NCI-H187 (cell line): Measurements from ENCODE around the gene TFAP2C.
"Not testable (repeated sequence)": the region's sequence is repeated elsewhere in the genome, so short reads cannot be mapped to it uniquely, and the experiment has no call there.

Source experiments
- DNase-seq, 2 experiments: peaks; one replicate each; lab custom pipeline; 2025; lab: John Stamatoyannopoulos, UW

Gene TFAP2C

DNA sequence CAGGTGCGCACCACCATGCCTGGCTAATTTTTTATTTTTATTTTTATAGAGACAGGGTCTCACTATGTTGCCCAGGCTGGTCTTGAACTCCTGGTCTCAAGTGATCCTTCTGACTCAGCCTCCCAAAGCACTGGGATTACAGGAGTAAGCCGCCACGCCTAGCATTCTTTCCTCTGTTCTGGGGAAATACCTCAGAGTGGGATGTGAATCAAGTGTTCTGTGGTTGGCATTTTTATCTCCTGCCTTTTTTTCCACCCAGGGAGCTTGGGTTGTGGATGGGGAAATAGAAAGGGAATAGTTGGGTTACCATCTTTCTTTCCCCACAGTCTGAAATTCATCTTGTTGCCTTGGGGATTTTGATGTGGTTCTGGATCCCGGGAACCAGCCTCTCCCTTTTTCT lies 24.1 kb downstream of the TFAP2C start:
- no peak for DNase-seq

DNA sequence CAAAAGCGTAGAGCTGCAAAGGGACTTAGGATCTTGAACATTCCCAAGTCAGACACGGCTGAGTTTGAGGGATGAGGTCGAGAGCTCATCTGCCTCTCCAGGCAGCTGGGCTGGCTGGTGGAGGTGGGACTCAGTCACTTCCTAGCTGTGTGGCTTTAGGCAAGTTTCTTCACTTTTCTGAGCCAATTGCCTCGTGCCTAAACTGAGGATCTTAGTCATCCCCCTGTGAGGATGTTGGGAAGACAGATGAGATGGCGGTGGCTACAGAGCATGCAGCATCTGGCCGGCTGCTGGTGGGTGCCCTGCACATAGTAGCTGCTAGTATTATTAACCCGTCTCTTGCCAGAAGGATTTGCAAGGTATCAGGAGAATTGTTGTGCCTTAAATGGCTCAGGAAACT lies 27.5 kb downstream of the TFAP2C start:
- DNase-seq: no peak

DNA sequence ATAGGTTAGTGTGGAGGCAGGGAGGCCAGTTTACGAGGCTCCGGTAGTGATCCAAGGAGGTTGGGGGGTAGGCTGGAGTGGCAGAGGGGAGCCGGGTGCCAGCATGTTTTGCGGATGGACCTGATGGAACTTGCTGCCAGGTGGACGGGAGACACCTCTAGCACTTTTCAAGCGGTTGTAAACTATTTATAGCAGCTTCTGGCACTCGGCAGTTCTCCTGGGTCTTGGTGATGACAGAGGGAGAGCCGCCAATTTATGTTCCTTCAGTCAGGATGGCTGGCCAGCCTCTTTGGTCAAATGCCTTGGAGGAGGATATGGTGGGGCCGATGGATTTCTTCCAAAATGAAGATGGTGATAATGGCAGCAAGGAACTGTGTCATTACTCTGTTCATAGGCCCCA lies 28.8 kb downstream of the TFAP2C start:
- no peak for DNase-seq

DNA sequence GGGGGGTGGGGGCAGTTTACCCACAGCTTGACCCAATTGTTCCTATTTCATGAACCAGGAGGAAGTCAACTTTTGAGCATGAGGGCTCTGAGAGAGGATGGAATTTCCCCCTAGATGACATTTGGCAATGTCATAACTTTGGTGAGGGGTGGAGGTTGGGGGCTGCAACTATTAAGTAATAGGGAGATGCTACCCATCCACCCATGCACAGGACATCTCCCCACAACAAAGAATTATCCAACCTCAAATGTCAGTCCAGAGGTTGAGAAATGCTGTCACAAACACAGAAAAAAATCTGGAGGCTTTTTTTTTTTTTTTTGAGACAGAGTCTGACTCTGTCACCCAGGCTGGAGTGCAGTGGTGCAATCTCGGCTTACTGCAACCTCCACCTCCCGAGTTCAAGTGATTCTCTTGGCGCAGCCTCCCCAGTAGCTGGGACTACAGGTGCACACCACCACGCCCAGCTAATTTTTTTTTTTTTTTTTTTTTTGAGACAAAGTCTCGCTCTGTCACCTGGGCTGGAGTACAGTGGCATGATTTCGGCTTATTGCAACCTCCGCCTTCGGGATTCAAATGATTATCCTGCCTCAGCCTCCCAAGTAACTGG lies 29.3 kb downstream of the TFAP2C start:
- DNase-seq: not testable (repeated sequence)

DNA sequence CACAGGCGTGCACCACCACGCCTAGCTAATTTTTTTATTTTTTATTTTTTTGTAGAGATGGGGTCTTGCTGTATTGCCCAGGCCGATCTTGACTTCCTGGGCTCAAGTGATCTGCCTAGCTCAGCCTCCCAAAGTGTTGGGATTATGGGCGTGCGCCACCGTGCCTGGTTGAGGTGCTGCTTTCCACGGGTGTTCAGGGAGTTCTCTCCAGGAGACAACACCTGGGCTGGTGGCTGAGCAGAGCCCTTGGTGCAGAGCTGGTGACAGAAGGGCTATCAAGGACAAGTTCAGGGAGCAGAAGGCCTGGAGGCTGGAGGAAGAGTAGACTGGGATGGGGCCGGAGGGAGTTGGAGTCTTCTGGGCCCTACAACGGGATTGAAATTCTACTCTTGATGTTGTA lies 34.6 kb downstream of the TFAP2C start:
- no peak for DNase-seq

DNA sequence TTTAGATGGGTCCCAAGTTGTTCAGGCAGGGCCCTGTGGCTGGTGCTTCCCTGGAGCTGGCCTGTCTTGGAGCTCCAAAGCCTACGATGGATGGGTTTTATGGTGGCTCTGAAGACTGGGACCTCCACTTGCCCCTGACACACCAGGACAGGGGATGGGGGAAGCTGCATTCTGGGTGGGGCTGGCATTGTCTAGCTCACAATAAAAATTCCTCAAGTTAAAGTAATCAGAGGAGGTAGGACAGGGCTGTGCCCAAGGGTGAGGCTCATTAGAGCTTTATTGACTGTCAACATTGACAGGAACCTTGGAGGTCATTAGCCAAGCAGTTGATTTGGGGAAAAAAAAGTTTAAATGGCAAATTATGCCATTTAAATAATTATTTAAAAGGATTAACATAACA lies 35.7 kb downstream of the TFAP2C start:
- DNase-seq: no peak

DNA sequence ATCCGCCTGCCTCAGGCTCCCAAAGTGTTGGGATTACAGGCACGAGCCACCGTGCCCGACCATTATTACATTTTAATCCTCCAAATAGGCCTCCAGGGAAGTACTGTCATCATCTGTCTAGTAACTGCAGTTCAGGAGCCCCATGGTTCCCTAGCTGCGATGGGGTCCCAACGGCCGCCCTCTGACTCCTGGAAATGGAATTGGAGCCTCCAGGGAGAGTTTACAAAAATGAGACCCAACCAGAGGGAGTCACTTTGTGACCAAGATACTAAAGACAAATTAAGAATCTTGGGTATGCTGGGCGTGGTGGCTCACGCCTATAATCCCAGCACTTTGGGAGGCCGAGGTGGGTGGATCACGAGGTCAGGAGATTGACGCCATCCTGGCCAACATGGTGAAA lies 36.7 kb downstream of the TFAP2C start:
- DNase-seq: no peak

DNA sequence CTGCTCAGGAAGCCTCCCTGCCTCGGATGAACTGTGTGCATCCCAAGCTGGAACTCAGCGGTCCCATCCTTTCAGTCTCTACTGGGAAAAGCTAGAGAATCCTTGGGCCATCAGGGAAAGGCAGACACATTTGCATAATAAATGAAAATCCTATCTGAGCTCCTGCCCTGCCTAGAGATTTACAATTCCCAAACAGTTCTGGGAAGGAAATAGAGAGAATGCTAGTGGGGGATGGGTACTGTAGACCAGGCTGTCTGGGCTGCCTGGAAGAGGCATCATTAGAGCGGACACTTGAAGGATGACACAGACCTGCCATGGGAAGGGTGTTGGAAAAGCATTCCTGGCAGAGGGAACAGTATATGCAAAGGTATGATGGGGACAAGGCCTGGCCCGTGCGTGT lies 44.3 kb downstream of the TFAP2C start:
- DNase-seq: no peak

DNA sequence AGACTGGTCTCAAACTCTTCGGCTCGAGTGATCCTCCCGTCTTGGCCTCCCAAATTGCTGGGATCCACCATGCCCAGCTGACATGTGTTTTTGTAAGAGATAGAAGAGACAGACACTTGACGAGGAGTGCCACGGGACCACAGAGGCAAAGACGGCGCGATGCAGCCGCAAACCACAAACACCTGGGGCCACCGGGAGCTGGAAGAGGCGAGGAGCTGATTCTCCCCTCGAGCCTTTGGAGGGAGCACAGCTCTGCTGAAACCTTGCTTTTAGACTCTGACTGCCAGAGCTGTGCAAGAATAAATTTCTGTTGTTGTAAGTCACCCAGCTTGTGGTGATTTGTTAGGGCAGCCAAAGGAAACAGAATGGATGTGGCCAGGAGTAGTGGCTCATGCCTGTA lies 46.9 kb downstream of the TFAP2C start:
- DNase-seq: no peak

DNA sequence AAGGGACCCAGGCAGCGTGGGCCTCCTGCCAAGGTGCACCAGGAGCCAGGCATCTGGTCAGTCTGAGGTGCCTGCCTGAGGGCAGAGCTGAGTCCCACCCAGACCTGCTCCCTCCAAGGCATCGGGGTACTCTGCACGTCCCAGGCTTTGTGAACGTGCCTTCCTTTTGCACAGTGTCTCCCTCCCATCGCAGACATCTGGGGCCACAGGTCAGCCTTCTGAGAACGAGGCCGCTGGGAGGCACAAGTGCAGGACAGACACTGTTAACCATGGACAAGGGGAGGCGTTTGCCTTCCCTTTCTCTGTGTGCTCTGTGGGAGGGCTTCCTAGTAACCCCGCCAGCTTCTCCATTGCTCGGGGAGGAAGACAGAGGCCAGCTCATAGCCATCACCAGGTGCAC lies 47.6 kb downstream of the TFAP2C start:
- DNase-seq: no peak

DNA sequence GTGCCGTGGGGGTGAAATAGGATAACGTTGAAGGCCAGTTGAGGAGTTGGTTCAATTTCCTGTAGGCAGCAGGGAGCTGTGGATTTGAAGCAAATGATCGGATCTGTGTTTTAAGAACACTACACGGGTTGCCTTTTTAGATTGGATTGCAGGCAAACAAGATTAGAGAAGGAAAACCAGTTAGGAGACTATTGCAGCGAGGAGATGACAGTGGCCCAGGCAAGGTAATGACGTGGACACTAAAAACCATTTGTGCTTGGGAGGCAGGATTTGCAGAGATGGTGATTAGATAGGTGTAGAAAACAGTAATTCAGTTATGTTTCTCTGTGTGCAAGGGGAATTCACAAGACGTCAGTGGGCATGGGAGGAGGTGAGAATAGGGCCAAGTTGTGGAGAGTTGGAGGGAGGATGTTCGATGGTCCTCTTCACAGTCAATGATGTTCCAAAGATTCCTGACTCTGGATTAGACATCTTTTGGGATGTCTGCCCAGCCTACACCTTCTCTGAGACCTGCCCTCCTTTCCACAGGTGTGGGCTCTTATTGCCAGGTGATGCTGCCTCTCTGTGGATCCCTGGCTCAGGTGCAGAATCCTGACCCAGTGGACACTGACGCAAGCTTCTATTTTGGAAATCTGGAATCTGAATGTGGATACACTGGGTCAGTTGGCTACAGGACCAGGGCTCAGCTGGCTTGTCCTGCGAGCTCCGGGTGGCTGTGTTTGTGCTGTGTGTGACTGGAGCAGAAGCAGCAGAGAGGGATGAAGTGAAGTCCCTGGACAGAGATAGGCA lies 54.2 kb downstream of the TFAP2C start:
- DNase-seq: no peak

DNA sequence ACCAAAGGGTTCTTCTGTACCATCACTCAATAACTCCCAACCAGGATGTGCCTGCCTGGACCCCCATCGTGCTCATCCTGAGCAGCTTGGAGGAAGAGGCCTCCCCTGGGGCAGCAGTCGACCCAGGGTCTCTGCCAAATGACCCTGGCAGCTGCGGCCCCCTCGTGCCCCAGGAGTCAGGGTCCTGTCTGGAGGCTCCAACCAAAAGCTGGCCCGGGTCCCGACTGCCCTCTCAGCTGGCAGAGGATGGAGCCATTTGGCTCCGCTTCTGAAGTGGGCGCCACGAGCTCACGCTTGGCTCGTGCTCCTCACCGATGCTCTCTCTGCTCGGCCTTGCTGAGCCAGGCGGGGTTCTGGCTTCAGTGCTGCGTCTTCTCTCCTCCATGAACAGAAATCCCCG lies 56.8 kb downstream of the TFAP2C start:
- DNase-seq: no peak

DNA sequence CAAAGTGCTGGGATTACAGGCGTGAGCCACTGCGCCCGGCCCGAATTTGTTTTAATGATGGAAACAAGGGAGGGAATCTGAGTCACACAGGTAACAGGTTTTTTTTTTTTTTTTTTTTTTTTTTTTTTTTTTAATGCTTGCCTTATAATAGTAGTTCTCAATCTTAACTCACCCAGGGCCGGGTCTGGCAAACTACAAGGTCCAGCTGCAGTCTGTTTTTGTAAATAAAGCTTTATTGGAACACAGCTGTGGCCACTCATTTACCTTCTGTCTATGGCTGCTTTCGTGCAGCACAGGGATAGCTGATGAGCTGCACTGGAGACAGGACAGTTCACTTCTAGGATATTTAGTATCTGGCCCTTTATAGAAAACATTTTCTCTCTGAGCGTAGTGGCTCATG lies 58.0 kb downstream of the TFAP2C start:
- no peak for DNase-seq

DNA sequence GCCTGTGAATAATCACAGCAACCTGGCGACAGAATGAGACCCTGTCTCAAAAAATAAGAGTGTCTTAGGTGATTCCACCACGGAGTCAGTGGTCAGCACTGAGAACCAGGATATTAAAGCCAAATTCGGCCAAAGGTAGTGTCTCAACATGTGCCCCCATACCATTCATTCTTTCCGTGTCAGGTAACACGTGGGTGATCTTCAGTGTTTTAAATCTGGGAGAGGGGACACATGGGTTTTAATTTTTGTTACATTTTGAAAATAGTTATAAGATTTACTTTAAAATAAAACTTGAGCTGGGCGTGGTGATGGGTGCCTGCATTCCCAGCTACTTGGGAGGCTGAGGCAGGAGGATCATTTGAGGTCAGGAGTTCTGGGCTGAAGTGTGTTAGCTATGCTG lies 59.0 kb downstream of the TFAP2C start:
- DNase-seq: no peak
